Hepatocyte (in vitro differentiated cells): ENCODE measurements around the gene AKR1C1. TPM values are rescaled to one million over a fixed set of nuclear protein-coding genes. Genes with fewer than 3 reads are reported as not detected.
"Not testable (repeated sequence)": the region's sequence is repeated elsewhere in the genome, so short reads cannot be mapped to it uniquely, and the experiment has no call there.

Experiments used
- DNase-seq: peaks from one replicate; pipeline ENCODE4 v3.0.0-alpha.2; 2016; ENCODE audit warnings: low spot score
- H2AFZ ChIP-seq: fragments of 200-600 bp; sonication (generic); 2 replicates; pipeline ENCODE4 v1.6.0; 2016; ENCODE audit warnings: antibody characterized with exemption, mild to moderate bottlenecking
- H3K27ac ChIP-seq: fragments of 200-600 bp; sonication (generic); 2 replicates; pipeline ENCODE4 v1.5.1; 2016; ENCODE audit warnings: mild to moderate bottlenecking
- H3K27me3 ChIP-seq: fragments of 200-600 bp; sonication (generic); 2 replicates; pipeline ENCODE4 v1.6.1; 2016
- H3K36me3 ChIP-seq: fragments of 200-600 bp; sonication (generic); replicated peaks from 2 replicates; pipeline ENCODE4 v1.5.1; 2016; ENCODE audit warnings: low read depth; ENCODE audit not compliant: insufficient read depth
- H3K4me1 ChIP-seq: fragments of 200-600 bp; sonication (generic); 2 replicates; pipeline ENCODE4 v1.5.1; 2016; ENCODE audit warnings: mild to moderate bottlenecking, moderate library complexity; ENCODE audit not compliant: insufficient read depth
- H3K4me2 ChIP-seq: fragments of 200-600 bp; sonication (generic); 2 replicates; pipeline ENCODE4 v1.6.0; 2016
- H3K4me3 ChIP-seq: fragments of 200-600 bp; sonication (generic); 2 replicates; pipeline ENCODE4 v1.5.1; 2016; ENCODE audit warnings: mild to moderate bottlenecking
- H3K79me2 ChIP-seq: fragments of 200-600 bp; sonication (generic); 2 replicates; pipeline ENCODE4 v1.6.0; 2017; ENCODE audit warnings: mild to moderate bottlenecking
- H3K9me2 ChIP-seq: fragments of 200-600 bp; sonication (generic); replicated peaks from 2 replicates; pipeline ENCODE4 v1.6.0; 2017; ENCODE audit warnings: mild to moderate bottlenecking; ENCODE audit not compliant: insufficient read depth
- H3K9me3 ChIP-seq: fragments of 200-600 bp; sonication (generic); 2 replicates; pipeline ENCODE4 v1.5.1; 2016; ENCODE audit warnings: low read depth, mild to moderate bottlenecking
- H4K20me1 ChIP-seq: fragments of 200-600 bp; sonication (generic); 2 replicates; pipeline ENCODE4 v1.6.0; 2016; ENCODE audit warnings: mild to moderate bottlenecking; ENCODE audit not compliant: insufficient read depth, poor library complexity, severe bottlenecking
- EZH2 ChIP-seq: fragments of 200-600 bp; sonication (generic); IDR thresholded peaks from 2 replicates; pipeline ENCODE4 v1.6.1; 2016; ENCODE audit warnings: antibody characterized with exemption, mild to moderate bottlenecking, borderline replicate concordance
- EZH2phosphoT487 ChIP-seq: fragments of 200-600 bp; sonication (generic); IDR thresholded peaks from one replicate; pipeline ENCODE4 v1.6.1; 2018; ENCODE audit warnings: antibody characterized with exemption, mild to moderate bottlenecking, low read depth, moderate library complexity; ENCODE audit not compliant: unreplicated experiment, severe bottlenecking
- WGBS: methylation state at CpG from one replicate; pipeline ENCODE4 v1.1.6; 2016; ENCODE audit warnings: low lambda C conversion rate; ENCODE audit errors: missing lambda C conversion rate; 5-methylcytosine and 5-hydroxymethylcytosine counted together
- polyA plus RNA-seq: library from polyadenylated mRNA; unstranded; fragments of >200 nt; fragmentation: Nextera tagmentation; extraction: Ambion mirVana; gene quantifications from 2 replicates; pipeline ENCODE4 v1.2.1, GENCODE V29; 2016
- total RNA-seq: library from RNA; depleted of rRNA; stranded (reverse); fragments of >200 nt; gene quantifications from 2 replicates; pipeline ENCODE4 v1.2.3, GENCODE V29; 2014
- TF ChIP-seq, protein P1 (sequence below): fragments of 200-600 bp; sonication (generic); IDR thresholded peaks from 2 replicates; pipeline ENCODE4 v1.5.1; 2016; ENCODE audit warnings: antibody characterized with exemption, mild to moderate bottlenecking; ENCODE audit not compliant: poor library complexity

The AKR1C1 gene
- total and polyA plus RNA-seq, 2 experiments from 2014 or later = 106 to 175 TPM

DNA sequence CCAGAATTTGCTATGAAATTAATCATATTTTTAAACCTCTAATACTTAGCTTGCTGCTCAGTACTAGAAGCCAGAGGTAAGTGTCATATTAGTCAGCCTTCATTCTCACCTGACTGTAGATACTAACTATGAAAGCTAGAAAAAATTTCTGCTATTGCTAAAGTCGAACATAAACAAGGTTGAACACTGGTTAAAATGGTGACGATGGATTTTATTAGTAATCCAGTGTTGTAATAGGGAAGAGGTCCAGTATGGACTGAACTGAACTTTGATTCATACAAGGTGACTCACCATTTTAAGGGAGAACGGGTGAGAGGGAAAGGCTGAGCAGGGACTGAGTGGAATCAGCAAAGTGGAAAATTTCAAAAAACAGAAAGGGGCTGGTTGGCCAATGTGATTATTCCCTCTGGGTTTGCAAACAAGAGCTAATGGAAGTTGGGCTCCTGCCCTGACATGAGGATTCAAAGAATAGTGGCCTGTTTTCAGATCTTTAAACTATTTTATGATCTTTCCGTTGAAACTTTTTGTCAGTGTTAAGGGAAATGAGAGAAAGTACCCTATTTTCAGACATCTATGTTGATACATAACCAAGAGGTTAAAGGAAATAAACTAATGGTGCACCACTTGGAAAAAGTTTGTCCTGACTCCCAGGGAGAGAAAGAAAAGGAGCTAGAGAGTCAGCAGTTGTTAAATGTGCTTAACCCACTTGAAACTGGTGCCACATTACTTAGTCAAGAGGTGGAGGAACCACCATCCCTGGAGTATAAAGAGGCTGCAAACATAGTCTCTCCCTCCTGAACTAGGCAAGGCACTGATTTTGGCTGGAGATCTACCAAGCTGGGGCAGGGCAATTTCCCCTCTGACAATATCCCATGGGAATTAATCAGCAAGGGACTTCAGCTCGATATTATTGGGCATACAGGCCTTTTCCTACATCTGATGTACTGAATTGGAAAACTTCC is 15.3 kb upstream of the AKR1C1 start:
- H2AFZ ChIP-seq = no peak overlapping the region
- no peaks in the 10 kb centered on the region for H3K79me2 ChIP-seq
- no peak for TF ChIP-seq EZH2phosphoT487
- TF ChIP-seq EZH2 = no peak
- TF ChIP-seq, protein P1, sequence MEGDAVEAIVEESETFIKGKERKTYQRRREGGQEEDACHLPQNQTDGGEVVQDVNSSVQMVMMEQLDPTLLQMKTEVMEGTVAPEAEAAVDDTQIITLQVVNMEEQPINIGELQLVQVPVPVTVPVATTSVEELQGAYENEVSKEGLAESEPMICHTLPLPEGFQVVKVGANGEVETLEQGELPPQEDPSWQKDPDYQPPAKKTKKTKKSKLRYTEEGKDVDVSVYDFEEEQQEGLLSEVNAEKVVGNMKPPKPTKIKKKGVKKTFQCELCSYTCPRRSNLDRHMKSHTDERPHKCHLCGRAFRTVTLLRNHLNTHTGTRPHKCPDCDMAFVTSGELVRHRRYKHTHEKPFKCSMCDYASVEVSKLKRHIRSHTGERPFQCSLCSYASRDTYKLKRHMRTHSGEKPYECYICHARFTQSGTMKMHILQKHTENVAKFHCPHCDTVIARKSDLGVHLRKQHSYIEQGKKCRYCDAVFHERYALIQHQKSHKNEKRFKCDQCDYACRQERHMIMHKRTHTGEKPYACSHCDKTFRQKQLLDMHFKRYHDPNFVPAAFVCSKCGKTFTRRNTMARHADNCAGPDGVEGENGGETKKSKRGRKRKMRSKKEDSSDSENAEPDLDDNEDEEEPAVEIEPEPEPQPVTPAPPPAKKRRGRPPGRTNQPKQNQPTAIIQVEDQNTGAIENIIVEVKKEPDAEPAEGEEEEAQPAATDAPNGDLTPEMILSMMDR = no peak
- peaks cover 42% of the 10 kb centered on the region for H3K4me1 ChIP-seq
- peak overlapping the region; percentile 7 for H3K4me2 ChIP-seq
- no peaks in the 10 kb centered on the region for H3K36me3 ChIP-seq
- H3K4me3 ChIP-seq = no peak overlapping the region
- whole genome bisulfite sequencing = 43% methylated on average over 5 of the region's 5 CpGs
- no peaks in the 10 kb centered on the region for H3K27me3 ChIP-seq
- H3K9me3 ChIP-seq = no peaks in the 10 kb centered on the region
- H3K27ac ChIP-seq = peak overlapping the region; percentile 87
- H4K20me1 ChIP-seq = no peaks in the 10 kb centered on the region
- DNase-seq = peak; percentile 78
- H3K9me2 ChIP-seq = no peaks in the 10 kb centered on the region

DNA sequence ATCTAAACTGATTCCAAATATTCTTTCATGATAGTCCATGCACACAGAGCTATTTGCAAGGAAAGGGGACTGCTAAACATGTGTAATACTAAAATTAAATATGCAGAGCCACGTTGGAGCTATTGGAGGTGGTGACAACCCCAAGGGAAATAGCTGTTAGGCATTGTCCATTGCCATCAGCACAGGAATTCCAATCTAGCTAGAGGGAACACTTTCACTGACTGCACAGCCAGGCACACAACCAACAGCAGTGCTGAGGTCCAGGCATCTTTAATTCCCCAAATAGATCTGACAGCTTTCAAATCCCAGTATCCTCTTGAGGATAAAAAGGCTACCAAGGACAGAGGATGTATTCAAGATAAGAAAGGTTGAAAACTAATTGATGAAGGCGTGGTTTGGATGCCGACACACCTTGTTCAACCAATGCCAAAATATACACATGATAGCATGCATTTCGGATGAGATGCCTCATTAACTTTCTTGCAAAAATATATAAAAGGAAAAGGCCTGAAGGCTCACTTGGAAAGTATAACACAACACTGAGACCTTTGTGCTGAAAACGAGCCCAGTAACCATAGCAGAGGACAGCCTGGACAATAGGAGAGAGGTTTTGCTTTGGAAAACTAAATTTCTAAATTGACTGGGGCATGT is 11.6 kb upstream of the AKR1C1 start:
- H2AFZ ChIP-seq, H3K9me2 ChIP-seq, H3K27ac ChIP-seq, DNase-seq, H3K36me3 ChIP-seq, H3K27me3 ChIP-seq, H3K79me2 ChIP-seq, H3K4me3 ChIP-seq, H3K4me2 ChIP-seq, H3K9me3 ChIP-seq, H4K20me1 ChIP-seq: not testable (repeated sequence)
- peaks cover 28% of the 10 kb centered on the region for H3K4me1 ChIP-seq
- 89% methylated on average over 5 of the region's 5 CpGs for WGBS

DNA sequence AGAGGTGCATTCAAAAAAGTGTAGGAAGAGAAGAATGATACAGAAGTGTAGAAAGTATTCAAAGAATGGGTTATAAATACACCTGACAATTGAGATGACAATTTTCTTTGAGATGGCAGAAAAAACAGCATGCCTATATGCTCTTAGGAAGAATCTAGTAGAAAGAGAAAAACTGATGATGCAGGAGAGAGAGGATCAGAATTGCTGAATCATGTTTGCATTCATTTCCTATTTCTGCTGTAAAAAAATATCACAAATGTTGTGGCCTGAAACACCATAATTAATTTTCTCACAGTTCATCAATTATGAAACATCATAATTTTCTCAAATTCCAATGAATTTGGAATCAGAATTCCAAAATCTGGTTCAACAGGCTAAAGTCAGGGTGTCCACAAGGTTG is 9.8 kb upstream of the AKR1C1 start:
- Histone ChIP-seq H3K4me1 (peaks cover 13% of the 10 kb centered on the region), H3K4me2 (no peak overlapping the region), H3K9me2 (no peaks in the 10 kb centered on the region), H2AFZ (no peak overlapping the region), H3K27ac (no peak overlapping the region), H3K27me3 (no peaks in the 10 kb centered on the region), H3K79me2 (no peaks in the 10 kb centered on the region), H3K4me3 (no peak overlapping the region), H4K20me1 (no peaks in the 10 kb centered on the region), H3K36me3 (no peaks in the 10 kb centered on the region), H3K9me3 (no peaks in the 10 kb centered on the region)
- DNase-seq = no peak
- no peak for TF ChIP-seq EZH2phosphoT487
- TF ChIP-seq EZH2 = no peak
- TF ChIP-seq, protein P1 = no peak

DNA sequence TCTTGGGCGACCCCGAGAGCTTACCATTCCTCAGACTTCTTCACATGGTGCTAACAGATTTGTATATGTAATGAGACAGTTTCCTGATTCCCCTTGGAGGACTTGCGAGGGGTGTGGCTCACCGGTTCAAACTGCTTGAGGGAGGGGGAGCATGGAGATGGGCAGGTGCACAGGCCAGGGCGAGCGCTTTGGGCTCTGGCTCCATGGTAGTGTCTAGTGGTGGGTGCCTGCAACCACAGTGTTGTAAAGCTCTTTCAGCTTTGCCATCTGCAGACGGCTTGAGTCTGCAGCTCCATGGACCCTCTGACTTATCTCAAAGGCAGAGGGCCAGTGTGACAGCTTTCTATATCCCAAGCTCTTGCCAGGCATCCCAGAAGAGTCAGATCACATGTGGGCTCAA is 7.1 kb upstream of the AKR1C1 start:
- not testable (repeated sequence) for H3K4me1 ChIP-seq, H3K9me2 ChIP-seq, H3K36me3 ChIP-seq, H4K20me1 ChIP-seq, H3K79me2 ChIP-seq, DNase-seq, H3K4me2 ChIP-seq, H3K4me3 ChIP-seq, H2AFZ ChIP-seq, H3K9me3 ChIP-seq, H3K27ac ChIP-seq, H3K27me3 ChIP-seq
- WGBS = 77% methylated on average over 6 of the region's 7 CpGs

DNA sequence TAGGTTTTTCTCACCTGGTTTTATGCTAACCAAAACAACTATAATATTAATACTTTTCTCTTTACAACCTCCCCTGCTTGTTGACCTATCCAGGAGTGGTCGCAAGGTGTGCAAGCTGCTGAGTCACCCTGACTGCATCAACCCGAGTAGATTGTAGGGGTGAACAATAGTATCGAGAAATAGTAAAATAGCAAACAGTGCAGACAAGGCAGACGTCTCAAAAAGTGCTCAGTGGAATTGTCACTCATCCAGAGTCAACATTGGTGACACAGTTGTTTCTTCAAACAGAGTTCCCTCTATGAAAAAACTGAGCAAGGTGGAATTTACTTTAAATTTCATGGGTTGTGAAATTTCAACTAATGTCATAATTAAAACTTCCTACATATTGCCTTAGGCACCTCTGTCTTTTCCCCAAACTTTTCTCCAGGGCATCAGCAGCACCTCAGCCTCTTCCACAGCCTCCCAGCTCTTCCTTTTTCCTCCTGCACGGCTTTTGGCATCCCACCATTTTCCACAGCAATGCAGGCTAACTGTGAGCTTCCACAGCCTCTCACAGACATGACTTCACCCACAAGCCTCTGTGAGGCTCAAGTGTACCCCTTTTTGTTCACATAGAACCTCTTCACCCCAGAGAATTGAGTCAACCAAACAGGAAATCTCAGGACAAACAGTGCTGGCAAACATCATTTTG is 6.1 kb upstream of the AKR1C1 start:
- H3K4me3 ChIP-seq, DNase-seq, H3K9me3 ChIP-seq, H4K20me1 ChIP-seq, H3K36me3 ChIP-seq, H3K9me2 ChIP-seq, H3K4me2 ChIP-seq, H2AFZ ChIP-seq, H3K4me1 ChIP-seq, H3K79me2 ChIP-seq, H3K27me3 ChIP-seq: not testable (repeated sequence)
- 59% methylated on average over 5 of the region's 5 CpGs for WGBS
- peak overlapping the region; percentile 50 for H3K27ac ChIP-seq

DNA sequence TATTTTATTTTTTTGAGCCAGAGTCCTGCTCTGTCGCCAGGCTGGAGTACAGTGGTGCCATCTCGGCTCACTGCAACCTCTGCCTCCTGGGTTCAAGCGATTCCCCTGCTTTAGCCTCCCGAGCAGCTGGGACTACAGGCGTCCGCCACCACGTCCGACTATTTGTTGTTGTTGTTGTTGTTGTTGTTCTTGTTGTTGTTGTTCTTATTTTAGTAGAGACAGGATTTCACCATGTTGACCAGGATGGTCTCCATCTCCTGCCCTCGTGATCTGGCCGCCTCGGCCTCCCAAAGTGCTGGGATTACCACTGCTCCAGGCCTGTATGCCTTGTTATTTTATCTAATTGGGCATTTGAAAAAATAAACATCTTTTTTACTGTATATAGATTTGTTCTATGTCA is 1.7 kb upstream of the AKR1C1 start:
- H3K9me2 ChIP-seq, DNase-seq, H3K4me2 ChIP-seq, H3K9me3 ChIP-seq, H2AFZ ChIP-seq, H4K20me1 ChIP-seq, H3K79me2 ChIP-seq, H3K36me3 ChIP-seq, H3K27me3 ChIP-seq, H3K4me3 ChIP-seq, H3K4me1 ChIP-seq, H3K27ac ChIP-seq: not testable (repeated sequence)
- WGBS = 98% methylated on average over 11 of the region's 11 CpGs
